C1 segment of cervical spinal cord (tissue), 14 donors: ENCODE results near the gene SPTLC2.
"Not testable (repeated sequence)": the region's sequence is repeated elsewhere in the genome, so short reads cannot be mapped to it uniquely, and the experiment has no call there.

Source experiments
- DNase-seq, 14 donors: peaks; one replicate each; lab custom pipeline; 2025; lab: John Stamatoyannopoulos, UW

SPTLC2 gene

GRCh38 chr14:77616454-77617229 lies at the start of gene SPTLC2:
TSS of gene SPTLC2 (minus strand) at chr14:77616637. CDS start at chr14:77616579, 58 bp downstream.
- DNase-seq = peak; percentile 93 to 100 (median 98)

DNA sequence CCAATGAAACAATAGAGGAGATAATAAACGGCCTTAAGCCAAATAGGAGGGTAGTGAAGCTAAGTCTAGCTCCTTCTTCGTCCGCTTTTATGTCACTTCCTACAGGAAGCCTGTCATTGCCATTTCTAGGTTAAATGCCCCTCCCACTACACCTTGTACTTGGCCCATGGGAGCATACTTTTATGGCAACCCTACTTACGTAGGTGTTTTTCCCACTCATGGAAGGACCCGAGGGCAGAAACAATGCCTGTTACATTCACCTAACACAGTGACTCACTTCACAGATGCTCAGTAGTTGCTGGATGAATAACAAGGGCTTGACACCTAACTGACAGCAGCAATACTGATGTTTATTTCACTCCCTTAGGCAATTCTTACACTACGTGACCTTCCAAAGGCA lies 46.9 kb upstream of the SPTLC2 start:
- no peak for DNase-seq

DNA sequence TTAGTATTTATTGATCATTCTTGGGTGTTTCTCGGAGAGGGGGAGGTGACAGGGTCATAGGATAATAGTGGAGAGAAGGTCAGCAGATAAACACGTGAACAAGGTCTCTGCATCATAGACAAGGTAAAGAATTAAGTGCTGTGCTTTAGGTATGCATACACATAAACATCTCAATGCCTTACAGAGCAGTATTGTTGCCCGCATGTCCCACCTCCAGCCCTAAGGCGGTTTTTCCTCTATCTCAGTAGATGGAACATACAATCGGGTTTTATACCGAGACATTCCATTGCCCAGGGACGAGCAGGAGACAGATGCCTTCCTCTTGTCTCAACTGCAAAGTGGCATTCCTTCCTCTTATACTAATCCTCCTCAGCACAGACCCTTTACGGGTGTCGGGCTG lies 45.1 kb upstream of the SPTLC2 start:
- not testable (repeated sequence) for DNase-seq

- DNase-seq = peak in 1 of 14 donors; percentile 4
Observed at GRCh38 chr14:77660754-77661153, 44.3 kb upstream of the SPTLC2 start.

DNA sequence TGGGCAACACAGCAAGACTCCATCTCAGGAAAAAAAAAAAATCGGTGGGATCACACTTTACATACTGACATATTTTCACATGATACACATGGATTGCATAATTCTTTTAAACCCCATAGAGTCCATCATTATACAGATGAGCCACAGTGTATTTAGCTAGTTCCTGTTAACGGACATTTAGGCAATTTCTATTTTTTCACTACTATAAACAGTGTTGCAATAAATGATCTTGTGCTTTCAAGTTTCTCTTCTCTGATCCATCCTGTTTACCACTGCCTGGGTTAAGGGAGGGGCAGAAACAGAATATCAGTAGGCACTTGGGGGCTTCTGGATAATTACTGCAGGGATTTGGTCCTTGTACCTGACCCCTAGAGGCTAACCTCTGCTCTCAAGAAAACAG lies 43.4 kb upstream of the SPTLC2 start:
- DNase-seq = no peak

DNA sequence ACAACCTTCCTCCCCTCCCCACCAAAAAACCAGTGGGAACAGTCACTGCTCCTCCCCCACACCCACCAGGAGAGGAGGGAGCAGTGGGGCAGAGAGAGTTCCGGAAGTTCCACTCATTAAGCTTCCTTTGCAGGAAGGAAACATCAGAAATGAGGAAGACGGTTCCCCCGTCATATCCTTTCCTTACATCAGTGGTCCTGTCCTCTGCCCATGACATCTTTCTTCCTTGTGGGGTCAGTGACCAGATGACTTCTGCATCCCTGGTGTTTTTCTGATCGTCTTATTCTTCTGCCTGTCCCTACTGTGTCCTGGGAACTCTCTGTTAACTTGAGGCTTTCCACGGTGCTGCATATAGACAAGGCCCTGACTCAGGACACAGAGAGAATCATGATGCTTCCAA lies 40.8 kb upstream of the SPTLC2 start:
- no peak for DNase-seq

DNA sequence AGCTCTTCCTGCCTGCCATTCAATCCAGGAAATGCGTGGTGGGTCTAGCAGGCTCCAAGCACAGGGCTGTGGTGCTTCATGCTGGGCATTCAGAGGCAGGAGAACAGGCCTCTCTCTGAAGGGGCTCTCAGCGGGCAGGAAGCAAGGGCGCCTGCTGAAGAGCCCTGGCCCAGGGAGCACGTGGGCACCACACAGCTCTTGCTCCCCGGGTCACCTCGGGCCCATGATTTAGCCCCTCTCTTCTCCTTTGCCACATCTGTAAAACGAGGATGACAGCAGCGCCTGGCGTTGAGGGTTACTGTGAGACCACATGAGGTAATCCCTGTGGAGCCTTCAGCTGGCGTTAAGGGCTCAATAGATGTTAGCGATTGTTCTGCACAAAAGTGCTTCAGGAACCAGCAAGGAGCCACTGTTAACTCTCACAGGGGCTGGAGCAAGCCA lies 37.6 kb upstream of the SPTLC2 start:
- no peak for DNase-seq

DNA sequence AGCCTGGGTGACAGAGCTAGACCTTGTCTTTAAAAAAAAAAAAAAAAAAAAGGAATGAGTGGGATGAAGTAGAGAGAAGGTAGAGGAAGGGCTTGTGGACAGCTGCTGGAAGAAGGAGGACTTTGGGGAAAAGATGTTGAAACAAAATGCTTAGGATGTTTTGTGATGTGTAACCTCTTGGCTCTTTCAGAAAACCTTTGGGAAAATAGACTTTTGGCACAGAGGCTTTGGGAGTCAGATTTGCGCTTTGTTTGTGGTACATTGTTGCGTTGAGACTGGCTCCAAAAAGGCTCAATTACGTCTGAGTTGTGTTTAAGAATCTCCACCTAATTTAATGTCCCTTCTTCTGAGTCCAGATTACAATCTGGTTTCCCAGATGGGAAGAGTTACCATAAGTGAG lies 32.9 kb upstream of the SPTLC2 start:
- DNase-seq = no peak

- DNase-seq = no peak
Observed at GRCh38 chr14:77648520-77649200, 32.2 kb upstream of the SPTLC2 start.

GRCh38 chr14:77647853-77648252 lies 31.4 kb upstream of the SPTLC2 start:
- no peak for DNase-seq

- no peak for DNase-seq
Observed at GRCh38 chr14:77646907-77647306, 30.5 kb upstream of the SPTLC2 start.

- no peak for DNase-seq
Observed at GRCh38 chr14:77645520-77646230, 29.2 kb upstream of the SPTLC2 start.

DNA sequence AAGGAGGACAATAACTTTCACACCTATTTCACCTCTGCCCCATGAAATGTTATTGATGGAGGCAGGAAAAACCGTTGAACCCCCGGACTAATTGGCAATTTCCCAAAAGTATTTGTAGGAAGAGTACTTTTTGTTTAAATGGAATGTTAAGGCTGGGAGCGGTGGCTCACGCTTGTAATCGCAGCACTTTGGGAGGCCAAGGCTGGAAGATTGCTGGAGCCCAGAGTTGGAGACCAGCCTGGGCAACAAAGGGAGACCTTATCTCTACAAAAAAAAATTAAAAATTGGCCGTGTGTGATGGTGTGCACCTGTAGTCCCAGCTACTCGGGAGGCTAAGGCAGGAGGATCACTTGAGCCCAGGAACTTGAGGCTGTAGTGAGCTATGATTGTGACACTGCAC lies 26.0 kb upstream of the SPTLC2 start:
- DNase-seq = no peak

DNA sequence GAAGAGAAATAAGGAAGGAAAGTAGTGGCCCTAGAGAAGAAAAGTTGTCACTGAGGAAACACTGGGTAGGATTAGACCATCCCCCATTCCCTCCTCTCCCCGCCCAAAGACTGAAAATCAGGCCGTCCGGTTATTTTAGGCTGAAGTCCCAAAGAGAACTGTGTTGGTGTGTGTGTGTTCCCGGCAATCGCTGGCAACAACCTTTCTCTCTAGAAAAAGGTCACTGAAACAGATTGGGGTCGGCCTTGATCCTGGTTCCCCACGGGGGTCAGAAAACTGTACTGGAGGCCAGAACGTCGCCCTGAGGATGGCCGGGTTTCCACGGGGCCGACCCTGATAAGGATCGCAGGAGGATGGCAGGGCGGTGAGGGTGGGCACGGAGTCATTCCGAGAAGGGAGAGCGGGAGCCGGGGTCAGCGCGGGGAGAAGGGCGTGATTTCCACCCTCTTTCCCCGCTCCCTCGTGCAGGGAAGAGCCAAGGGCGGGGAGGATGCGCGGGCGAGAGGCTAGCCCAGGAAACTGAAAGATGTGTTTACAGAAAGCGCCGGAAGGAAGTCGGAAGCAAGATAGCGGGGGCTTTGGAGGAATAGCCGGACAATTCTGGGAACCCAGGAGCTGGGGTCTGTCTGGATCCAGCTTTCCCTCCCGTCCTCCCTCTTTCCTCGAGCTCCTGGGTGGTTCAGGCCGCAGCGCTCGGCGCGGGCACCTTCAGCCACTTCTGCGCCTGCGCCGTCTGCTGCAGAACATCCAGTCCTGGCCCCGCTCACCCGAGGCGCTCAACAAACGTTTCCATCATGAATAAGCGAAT lies 25.3 kb upstream of the SPTLC2 start:
- peak in 11 of 14 donors; percentile 12 to 64 (median 45) for DNase-seq

- peak in 1 of 14 donors; percentile 3 for DNase-seq
Observed at GRCh38 chr14:77640756-77641533, 24.5 kb upstream of the SPTLC2 start.

DNA sequence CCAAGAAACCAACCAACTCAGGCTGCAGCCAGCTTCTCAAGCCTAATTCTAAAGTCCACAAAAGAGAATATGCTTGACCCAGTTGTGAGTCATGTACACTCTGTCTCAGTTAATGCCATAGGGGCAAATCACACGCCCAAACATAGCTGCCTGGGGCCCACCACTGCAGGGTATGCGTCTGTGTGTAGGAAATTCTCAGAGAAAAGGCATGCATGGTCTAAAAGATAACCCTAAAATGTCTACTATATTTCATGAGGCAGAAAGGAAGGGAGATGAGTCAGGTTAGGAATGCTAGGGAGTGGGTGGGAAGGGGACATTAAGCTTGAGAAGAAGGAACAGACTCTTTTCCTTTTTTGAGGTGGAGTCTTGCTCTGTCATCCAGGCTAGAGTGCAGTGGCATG lies 22.3 kb upstream of the SPTLC2 start:
- DNase-seq = no peak

DNA sequence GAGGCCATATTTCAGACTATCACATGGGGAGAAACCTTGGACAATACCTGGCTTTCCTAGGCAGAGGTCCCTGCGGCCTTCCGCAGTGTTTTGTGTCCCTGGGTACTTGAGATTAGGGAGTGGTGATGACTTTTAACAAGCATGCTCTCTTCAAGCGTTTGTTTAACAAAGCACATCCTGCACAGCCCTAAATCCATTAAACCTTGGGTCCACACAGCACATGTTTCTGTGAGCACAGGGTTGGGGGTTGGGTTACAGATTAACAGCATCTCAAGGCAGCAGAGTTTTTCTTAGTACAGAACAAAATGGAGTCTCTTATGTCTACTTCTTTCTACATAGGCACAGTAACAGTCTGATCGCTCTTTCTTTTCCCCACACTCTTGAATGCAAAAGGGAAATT lies 19.4 kb upstream of the SPTLC2 start:
- not testable (repeated sequence) for DNase-seq

DNA sequence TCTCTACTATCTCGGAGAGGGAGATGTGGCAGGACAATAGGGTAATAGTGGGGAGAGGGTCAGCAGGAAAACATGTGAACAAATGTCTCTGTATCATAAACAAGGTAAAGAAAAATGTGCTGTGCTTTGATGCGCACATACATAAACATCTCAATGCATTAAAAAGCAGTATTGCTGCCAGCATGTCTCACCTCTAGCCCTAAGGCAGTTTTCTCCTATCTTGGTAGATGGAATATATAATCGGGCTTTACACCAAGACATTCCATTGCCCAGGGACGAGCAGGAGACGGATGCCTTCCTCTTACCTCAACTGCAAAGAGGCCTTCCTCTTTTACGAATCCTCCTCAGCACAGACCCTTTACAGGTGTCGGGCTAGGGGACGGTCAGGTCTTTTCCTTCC lies 19.0 kb upstream of the SPTLC2 start:
- DNase-seq = not testable (repeated sequence)

DNA sequence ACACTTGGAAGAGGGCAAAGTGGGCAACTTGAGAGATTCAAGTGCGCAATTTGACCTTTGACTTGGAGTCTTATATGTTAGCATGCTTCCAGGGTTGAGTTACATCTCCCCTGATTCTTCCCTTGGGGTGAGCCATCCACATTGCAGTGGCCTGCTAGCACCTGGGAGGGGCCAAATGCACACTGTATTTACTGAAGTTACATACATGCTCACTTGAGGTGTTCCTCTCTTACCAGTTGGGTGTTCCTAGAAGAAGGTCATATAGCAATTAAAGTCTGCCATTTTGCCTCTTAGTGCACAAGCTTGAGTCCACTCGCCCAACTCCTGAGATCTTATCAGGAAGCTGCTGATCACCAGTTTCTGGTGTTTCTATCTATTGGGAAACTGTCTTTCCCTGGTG lies 13.7 kb upstream of the SPTLC2 start:
- DNase-seq = no peak

GRCh38 chr14:77625360-77625759 lies 8.9 kb upstream of the SPTLC2 start:
- DNase-seq = no peak

- DNase-seq = no peak
Observed at GRCh38 chr14:77623201-77623600, 6.8 kb upstream of the SPTLC2 start.
